GM18873 (cell line): ENCODE data around the gene SLC44A1.

Experiments
- ATAC-seq: cut with Tn5 transposase; IDR thresholded peaks from one replicate; pipeline ENCODE4 v1.9.1; 2021; ENCODE audit warnings: mild to moderate bottlenecking, moderate library complexity, moderate number of reproducible peaks; ENCODE audit not compliant: unreplicated experiment, low FRiP score

SLC44A1 gene

GRCh38 chr9:105373723-105374122 lies 129.3 kb downstream of the SLC44A1 start:
- ATAC-seq, result no peak

- ATAC-seq, result no peak
These were observed 130.9 kb downstream of the SLC44A1 start for GRCh38 chr9:105375323-105375722.

- ATAC-seq, result no peak
These were observed 132.4 kb downstream of the SLC44A1 start for GRCh38 chr9:105376893-105377292.

GRCh38 chr9:105385381-105385985 lies 141.0 kb downstream of the SLC44A1 start:
- ATAC-seq, result peak; percentile 87

- ATAC-seq, result no peak
These were observed 145.3 kb downstream of the SLC44A1 start for GRCh38 chr9:105389796-105390195.

- no peak for ATAC-seq
These were observed 146.4 kb downstream of the SLC44A1 start for GRCh38 chr9:105390871-105391270.

GRCh38 chr9:105391288-105391687 lies 146.8 kb downstream of the SLC44A1 start:
- no peak for ATAC-seq

- ATAC-seq, result no peak
These were observed 148.1 kb downstream of the SLC44A1 start for GRCh38 chr9:105392531-105392930.

GRCh38 chr9:105393576-105394344 lies 149.3 kb downstream of the SLC44A1 start:
- no peak for ATAC-seq

GRCh38 chr9:105396441-105396840 lies 152.0 kb downstream of the SLC44A1 start:
- no peak for ATAC-seq

GRCh38 chr9:105396901-105397300 lies 152.4 kb downstream of the SLC44A1 start:
- ATAC-seq, result no peak

GRCh38 chr9:105399117-105399516 lies 154.7 kb downstream of the SLC44A1 start:
- no peak for ATAC-seq

GRCh38 chr9:105401651-105402050 lies 157.2 kb downstream of the SLC44A1 start:
- no peak for ATAC-seq

- no peak for ATAC-seq
These were observed 159.2 kb downstream of the SLC44A1 start for GRCh38 chr9:105403552-105404248.

- ATAC-seq, result peak; percentile 97
These were observed 161.2 kb downstream of the SLC44A1 start for GRCh38 chr9:105405514-105406131.

GRCh38 chr9:105406369-105406768 lies 161.9 kb downstream of the SLC44A1 start:
- no peak for ATAC-seq

GRCh38 chr9:105413525-105413924 lies 169.1 kb downstream of the SLC44A1 start:
- ATAC-seq, result no peak

- ATAC-seq, result peak; percentile 51
These were observed 170.7 kb downstream of the SLC44A1 start for GRCh38 chr9:105414947-105415661.

- no peak for ATAC-seq
These were observed 171.2 kb downstream of the SLC44A1 start for GRCh38 chr9:105415662-105415980.

GRCh38 chr9:105416840-105417239 lies 172.4 kb downstream of the SLC44A1 start:
- ATAC-seq, result peak; percentile 82
